T follicular helper cell (primary cell): ENCODE measurements around the gene REC114.

Source experiments
- DNase-seq: peaks from one replicate; pipeline ENCODE4 v3.0.0-alpha.2; 2020; ENCODE audit warnings: low read depth

REC114 gene

GRCh38 chr15:73604477-73604876 is 161.5 kb downstream of the REC114 start:
- DNase-seq, result no peak

- no peak for DNase-seq
These were observed 162.9 kb downstream of the REC114 start for GRCh38 chr15:73605759-73606436.

- DNase-seq, result no peak
These were observed 164.4 kb downstream of the REC114 start for GRCh38 chr15:73607405-73607804.

GRCh38 chr15:73607843-73608242 is 164.9 kb downstream of the REC114 start:
- no peak for DNase-seq

GRCh38 chr15:73608475-73608874 is 165.5 kb downstream of the REC114 start:
- no peak for DNase-seq

- no peak for DNase-seq
These were observed 166.0 kb downstream of the REC114 start for GRCh38 chr15:73608941-73609340.
